Ramos (cell line): ENCODE results near the gene GIGYF2.

Experiments used
- in situ Hi-C: fragments of 300-500 bp; cut with MboI; formaldehyde crosslinking; loops from one replicate; pipeline ENCODE4 v1.14.3; 2022; ENCODE audit warnings: low sequenced_read_pairs; ENCODE audit not compliant: unreplicated experiment

Gene GIGYF2

GRCh38 chr2:232749331-232749730 is 52.2 kb downstream of the GIGYF2 start:
- in situ Hi-C loops = no loop called here

- in situ Hi-C loops = no loop called here
These were observed 53.1 kb downstream of the GIGYF2 start for GRCh38 chr2:232750135-232750671.

- in situ Hi-C loops = no loop called here
These were observed 60.8 kb downstream of the GIGYF2 start for GRCh38 chr2:232757905-232758304.

GRCh38 chr2:232761301-232761907 is 64.3 kb downstream of the GIGYF2 start:
- in situ Hi-C loops = no loop called here

GRCh38 chr2:232767866-232768265 is 70.7 kb downstream of the GIGYF2 start:
- in situ Hi-C loops = no loop called here

- in situ Hi-C loops = no loop called here
These were observed 73.1 kb downstream of the GIGYF2 start for GRCh38 chr2:232770207-232770606.

GRCh38 chr2:232771870-232772269 is 74.7 kb downstream of the GIGYF2 start:
- in situ Hi-C loops = no loop called here

GRCh38 chr2:232772531-232772930 is 75.4 kb downstream of the GIGYF2 start:
- in situ Hi-C loops = no loop called here

- in situ Hi-C loops = no loop called here
These were observed 76.7 kb downstream of the GIGYF2 start for GRCh38 chr2:232773815-232774214.

- in situ Hi-C loops = no loop called here
These were observed 79.3 kb downstream of the GIGYF2 start, which contains the start of gene KCNJ13 for GRCh38 chr2:232776435-232776834. TSS of gene KCNJ13 (minus strand) at chr2:232776565. CDS start at chr2:232771362, 5,203 bp downstream.

GRCh38 chr2:232777276-232777675 is 80.1 kb downstream of the GIGYF2 start:
- in situ Hi-C loops = no loop called here

GRCh38 chr2:232779465-232779864 is 82.3 kb downstream of the GIGYF2 start:
- in situ Hi-C loops = no loop called here

GRCh38 chr2:232779934-232780333 is 82.8 kb downstream of the GIGYF2 start:
- in situ Hi-C loops = no loop called here

GRCh38 chr2:232781765-232782164 is 84.6 kb downstream of the GIGYF2 start:
- in situ Hi-C loops = no loop called here

- in situ Hi-C loops = no loop called here
These were observed 86.1 kb downstream of the GIGYF2 start for GRCh38 chr2:232783278-232783677.

GRCh38 chr2:232787806-232788205 is 90.7 kb downstream of the GIGYF2 start:
- in situ Hi-C loops = no loop called here

GRCh38 chr2:232789082-232789481 is 92.0 kb downstream of the GIGYF2 start:
- in situ Hi-C loops = no loop called here

- in situ Hi-C loops = no loop called here
These were observed 94.4 kb downstream of the GIGYF2 start for GRCh38 chr2:232791518-232791917.

- in situ Hi-C loops = no loop called here
These were observed 96.1 kb downstream of the GIGYF2 start for GRCh38 chr2:232793271-232793670.

- in situ Hi-C loops = no loop called here
These were observed 97.8 kb downstream of the GIGYF2 start for GRCh38 chr2:232794981-232795380.

- in situ Hi-C loops = no loop called here
These were observed 98.8 kb downstream of the GIGYF2 start for GRCh38 chr2:232795920-232796319.

GRCh38 chr2:232798187-232798586 is 101.1 kb downstream of the GIGYF2 start:
- in situ Hi-C loops = no loop called here
